Cortex of kidney (tissue), 1 donor: Measurements from ENCODE around the gene RGL1.
"Not testable (repeated sequence)": the region's sequence is repeated elsewhere in the genome, so short reads cannot be mapped to it uniquely, and the experiment has no call there.

Source experiments
- DNase-seq: peaks from one replicate; lab custom pipeline; 2025; lab: John Stamatoyannopoulos, UW

The RGL1 gene

DNA sequence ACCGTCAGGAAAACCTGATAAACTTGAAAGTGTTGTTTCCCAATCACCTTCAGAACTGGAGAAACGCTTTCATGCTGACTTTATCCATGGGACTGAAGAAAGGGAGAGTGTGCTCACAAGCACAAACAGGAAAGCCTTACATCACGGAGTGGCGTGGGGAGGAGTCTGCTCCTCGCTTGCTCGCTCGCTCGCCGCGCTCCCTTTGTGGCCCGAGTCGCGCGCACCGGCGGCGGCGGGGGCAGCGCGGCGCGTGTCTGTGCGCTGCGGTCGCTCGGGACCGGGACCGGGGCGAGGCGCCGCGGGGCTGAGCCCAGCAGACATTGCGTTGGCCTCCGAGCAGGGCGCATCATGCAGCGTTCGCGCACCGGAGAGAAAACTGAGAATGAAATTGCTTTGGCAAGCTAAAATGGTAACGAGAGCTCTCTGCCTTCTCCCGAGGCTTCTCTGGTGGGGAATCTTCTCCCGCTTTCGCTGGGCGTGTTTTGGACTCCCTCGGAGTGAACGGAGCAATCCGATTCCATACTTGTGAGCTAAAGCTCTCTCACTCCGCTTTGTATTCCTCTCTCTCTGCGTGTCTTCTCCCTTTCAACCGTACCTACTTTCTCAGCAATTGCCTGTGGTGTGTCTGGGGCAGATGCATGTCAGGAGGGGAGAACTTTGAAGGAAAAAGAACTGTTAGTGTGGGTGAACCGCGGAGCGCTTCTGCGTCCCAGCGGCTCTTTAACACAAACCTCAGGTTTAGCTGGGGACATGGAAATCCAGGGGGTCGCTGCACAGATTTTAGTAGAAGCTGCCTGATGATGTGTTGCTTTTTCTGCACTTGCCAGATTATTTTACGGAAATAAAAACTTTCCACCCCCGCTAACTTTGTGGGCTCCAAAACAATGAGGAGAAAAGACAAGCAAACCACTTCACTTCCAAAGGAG lies at the start of gene RGL1:
TSS of gene RGL1 (plus strand) at position 205 of the 926 bp plus-strand sequence. CDS start at position 383, 178 bp downstream.
- no peak for DNase-seq

DNA sequence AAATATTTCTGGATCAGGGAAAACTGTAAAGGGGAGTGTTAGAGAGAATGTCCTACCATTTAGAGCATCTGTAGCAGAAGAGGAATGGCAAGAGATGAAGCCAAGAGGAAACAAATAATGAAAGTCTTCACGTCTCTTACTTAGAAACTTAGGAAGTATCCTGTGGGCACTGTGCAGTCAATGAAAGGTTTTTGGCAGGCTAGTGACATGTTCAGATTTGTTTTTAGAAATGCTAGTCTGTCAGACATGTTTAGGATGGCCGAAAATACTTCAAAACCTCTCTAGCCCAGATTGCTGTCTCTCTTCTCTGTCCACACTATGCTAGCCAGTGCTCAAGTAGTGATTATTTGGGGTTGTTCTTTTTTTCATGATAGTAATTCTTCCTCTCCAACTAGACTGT lies 48.6 kb upstream of the RGL1 start:
- DNase-seq = no peak

DNA sequence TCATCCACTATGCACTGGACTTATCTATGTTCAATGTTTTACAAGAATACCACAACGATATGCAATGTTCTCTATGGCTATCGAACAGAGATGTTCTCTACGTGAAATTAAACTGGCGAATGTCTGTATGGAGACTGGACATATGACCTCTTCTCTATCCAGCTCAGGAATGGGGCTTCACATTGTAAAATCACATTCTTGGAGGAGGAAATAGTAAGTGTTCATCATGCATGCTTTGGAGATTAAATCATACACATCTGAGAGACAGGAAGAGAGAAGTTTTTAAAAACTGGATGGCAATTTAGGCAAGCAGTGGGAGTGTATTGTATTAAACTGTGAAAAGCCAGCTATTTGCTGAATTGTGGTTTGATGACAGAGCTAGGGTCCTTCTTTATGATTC lies 47.9 kb upstream of the RGL1 start:
- DNase-seq = no peak

DNA sequence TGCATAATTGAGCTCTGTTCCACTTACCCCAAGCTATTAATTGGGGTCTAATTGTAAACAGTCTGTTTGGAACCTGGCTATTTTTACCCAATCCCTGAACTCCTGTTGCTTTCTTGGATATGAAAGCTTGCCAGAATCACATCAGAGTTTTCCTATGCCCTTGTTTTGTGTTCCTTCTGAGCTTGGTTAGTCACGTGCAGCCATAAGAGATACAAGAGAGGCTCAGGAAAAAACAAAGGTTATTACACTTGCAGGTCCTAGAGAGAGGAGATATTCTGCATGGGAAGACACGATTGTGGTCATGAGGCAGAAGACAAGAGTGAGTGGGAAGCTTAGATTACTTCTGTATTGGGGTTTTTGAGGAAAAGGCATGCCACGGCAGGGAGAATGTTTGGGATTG lies 46.0 kb upstream of the RGL1 start:
- DNase-seq = no peak

DNA sequence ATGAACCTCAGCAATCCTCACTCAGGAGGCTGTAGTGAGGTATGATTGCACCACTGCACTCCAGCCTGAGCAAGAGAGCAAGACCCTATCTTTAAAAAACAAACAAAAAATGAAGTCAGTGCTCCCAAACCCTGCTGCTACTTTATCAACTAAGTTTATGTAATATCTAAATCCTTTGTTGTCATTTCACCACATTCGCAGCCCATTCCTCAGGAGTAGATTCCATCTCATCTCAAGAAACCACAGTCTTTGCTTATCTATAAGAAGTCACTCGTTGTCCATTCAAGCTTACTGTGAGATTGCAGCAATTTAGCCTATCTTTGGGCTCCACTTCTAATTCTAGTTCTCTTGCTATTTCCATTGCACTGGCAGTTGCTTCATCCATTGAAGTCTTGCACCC lies 44.3 kb upstream of the RGL1 start:
- DNase-seq = no peak

DNA sequence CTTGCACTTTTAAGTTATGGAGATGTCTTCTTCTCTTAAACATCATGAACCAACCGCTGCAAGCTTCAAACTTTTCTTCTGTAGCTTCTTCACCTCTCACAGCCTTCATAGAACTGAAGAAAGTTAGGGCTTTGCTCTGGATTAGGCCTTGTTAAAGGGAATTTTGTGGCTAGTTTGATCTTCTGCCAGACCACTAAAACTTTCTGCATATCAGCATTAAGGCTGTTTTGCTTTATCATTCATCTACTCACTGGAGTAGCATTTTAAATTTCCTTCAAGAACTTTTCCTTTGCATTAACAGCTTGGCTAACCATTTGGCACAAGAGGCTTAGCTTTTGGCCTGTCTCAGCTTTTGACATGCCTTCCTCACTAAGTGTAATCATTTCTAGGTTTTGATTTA lies 43.0 kb upstream of the RGL1 start:
- no peak for DNase-seq

DNA sequence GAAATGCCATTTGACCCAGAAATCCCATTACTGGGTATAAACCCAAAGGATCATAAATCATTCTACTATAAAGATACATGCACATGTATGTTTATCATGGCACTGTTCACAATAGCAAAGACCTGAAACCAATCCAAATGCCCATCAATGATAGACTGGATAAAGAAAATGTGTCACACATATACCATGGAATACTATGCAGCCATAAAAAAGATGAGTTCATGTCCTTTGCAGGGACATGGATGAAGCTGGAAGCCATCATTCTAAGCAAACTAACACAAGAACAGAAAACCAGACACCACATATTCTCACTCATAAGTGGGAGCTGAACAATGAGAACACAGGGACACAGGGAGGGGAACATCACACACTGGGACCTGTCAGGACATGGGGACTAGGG lies 42.1 kb upstream of the RGL1 start:
- not testable (repeated sequence) for DNase-seq

DNA sequence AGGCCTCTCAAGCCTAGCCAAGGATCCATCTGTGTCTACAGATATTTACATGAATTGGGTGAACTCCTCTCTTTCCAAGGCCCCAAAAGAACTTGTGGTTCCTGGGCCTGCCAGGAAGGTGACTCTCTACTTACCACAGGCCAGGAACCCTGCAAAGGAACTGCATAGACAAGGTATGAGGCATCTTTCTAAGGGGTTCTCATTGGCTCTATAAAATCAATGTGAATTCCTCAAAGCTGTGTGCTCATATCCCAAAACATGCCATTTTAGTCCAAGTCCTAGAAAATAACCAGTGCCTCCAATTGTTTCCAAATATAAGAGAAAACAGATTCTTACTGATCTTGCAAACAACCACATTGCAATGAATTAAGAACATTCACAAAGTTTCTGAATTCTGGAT lies 39.9 kb upstream of the RGL1 start:
- no peak for DNase-seq

DNA sequence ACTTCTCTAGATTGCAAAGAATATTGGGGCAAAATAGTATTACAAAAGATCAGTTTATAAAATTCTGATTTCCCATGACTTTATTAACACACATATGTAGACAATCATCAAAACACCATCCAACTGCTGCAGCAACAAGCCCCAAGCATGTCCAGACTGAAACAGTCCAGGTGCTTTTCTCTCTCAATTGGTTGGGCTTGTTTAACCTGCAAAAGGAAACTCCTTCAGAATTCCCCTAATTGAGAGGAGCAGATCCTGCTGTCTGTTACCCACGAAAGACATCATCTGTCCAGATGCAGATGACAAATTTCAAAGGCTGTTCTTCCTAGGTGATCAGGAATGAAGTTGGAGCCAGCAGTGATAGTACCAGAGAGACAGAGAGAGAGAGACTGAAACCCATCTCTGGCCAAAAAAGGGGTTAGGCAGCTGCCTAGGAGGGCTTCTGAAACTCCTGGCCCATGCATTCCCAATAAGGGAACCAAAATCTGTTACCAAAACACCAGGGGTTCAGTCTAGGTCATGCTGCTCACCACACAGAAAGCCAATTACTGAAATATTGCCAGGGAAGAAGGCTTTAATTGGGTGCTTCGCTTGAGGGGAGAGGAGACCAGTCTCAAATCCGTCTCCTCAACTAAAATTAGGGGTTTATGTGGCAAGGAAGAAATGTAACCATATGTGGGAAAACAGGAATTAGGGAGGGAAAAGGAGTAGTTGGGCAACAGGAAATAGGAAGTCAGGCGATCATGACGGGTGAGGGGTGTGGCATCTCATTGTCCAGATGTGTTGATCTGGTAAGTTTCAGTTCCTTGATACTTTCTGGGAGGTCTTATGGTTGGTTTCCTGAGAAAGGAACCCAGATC lies 34.7 kb upstream of the RGL1 start:
- no peak for DNase-seq

DNA sequence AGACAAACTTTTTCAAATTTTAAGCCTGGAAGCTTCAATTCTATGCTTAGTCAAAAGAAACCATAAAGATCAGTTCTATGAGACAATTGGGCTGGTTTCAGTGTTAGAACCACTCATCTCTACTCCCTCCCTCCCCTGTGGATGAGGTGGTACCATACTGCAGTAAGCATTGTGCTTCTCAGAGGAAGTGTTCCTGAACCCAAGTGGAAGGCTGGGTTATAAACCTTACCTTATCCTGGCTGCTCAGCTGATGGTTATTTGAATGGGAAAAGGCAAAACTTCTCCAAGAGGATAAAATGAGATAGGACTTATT lies 34.1 kb upstream of the RGL1 start:
- no peak for DNase-seq

DNA sequence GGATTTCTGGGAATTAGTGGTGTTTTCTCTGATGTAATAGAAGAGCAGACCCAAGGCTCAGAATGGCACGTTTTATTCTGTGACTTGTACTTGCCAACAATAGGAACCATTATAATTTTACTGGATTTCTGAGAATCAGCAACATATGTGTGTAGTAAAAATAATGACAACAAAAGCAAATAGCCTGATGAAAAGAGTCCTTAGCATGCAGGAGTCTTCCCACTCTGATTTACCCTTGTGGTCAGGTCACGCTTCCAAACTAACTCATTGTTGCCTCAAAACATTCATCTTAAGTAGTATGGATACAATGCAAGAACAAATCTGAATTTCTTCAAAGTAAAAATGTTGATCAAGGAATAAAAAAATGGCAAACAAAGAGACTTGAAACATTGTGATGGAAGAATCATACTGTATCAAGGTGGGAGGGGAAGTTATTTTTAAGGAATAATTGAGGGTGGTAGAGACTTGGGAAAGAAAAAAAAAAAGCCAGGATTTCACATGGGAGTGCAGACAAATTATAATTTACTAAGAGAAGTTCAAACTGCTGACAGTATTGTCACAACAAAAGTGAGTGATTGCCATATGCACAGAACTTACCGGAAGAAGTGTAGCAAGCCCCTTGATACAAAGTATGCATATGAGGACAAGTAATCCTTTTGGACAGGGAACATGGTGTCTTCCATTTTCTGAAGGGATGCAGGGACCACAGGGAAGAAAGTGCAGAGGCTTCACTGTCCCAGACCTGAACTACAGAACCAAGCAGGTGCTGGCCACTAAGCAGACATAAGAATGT lies 31.2 kb upstream of the RGL1 start:
- no peak for DNase-seq

DNA sequence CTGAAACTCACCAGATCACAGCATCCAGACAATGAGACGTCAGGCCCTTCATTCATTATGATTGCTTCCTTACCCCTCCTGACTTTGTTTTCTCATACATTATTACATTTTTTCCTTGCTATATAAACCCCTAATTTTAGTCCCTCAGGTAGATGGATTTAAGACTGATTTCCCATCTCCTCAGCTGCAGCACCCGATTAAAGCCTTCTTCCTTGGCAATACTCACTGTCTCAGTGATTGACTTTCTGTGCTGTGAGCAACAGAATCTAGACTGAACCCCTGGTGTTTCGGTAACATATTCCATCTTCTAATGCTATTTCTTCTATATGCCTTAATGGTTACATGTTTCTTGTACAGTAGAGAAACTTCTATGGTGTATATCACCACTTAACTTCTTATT lies 30.0 kb upstream of the RGL1 start:
- no peak for DNase-seq

DNA sequence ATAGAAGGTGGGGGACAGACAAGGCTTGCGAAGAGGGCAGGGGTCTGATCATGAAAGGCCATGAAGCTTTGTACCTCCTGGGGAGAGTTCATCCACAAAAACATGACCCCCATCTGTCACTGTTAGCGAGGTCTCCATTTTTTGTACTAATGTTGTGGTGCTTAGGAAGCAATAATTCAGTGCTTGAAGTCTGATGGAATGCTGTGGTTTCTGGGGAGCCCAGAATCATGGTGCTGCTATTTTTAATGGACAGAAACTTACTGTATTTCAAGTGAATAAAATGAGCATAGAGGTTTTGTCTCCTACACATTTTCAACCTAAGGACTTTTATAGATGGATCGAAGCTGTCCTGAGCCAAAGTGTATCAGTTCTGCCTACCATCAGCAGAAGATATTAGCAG lies 28.2 kb upstream of the RGL1 start:
- no peak for DNase-seq

DNA sequence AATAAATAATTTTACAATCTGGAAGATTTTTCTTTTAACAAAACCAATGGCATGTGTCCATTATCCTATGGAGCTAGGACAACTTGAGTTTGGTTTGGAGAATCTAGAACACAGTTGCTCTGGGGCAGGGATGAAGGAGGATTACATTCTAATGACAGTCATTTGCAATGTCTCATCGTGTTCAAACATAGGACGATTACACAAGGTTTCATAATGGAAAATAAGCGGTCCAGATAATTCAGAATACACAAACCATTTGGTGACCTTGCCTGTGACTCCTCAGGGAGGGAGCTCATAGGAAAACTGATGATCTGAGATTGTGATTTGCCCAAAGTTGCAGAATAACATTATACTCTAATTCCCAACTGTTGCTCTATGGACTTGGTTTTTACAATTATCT lies 27.6 kb upstream of the RGL1 start:
- no peak for DNase-seq

DNA sequence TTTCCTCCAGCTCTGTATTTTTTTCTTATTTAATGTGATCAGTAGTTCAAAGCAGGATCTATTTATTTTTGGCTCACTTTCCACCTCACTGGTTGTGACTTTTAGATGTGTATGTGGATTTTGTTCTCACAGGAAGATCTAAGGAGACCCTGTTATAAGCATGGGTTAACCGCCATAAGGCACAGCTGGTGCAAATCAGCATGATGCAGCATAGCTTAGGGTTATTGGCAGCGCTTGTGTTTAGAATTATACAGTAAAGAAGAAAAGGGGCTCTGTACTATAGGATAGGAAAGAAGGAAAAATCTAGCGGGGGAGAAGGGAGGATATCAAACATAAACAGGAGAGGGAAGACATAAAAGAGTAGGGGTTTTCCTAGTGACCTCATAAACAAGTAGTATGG lies 26.9 kb upstream of the RGL1 start:
- no peak for DNase-seq

DNA sequence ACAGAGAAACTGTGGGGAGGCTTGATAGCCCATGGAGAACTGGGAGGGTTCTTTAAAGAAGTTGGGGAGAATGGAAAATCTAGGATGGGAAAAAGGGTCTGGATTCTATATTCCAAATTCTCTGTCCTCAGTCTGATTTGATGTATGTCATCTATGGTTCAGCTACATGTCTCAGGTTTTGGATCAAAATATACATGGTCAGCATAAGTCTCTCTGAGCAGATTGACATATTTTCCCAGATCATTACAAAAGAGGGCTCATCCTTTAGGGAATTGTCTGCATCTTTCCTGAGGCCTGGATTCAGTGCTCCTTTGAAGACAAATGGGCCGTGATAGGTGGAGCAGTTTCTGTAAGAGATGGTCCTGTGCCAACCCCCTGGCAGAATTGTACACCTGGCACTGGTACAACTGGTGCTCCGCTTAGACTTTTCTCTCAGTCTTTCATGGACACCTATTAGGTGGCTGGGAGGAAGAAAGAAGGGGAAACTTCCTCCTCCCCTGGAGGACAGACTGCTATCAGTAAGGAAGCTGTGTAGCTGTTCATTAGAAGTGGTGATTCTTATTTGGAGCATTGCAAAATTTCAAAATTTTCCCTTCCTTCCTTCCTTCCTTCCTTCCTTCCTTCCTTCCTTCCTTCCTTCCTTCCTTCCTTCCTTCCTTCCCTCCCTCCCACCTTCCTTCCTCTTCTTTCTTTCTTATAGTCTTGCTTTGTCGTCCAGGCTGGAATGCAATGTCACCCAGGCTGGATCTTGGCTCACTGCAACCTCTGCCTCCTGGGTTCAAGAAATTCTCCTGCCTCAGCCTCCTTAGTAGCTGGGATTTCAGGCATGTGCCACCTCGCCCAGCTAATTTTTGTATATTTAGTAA lies 26.1 kb upstream of the RGL1 start:
- no peak for DNase-seq

DNA sequence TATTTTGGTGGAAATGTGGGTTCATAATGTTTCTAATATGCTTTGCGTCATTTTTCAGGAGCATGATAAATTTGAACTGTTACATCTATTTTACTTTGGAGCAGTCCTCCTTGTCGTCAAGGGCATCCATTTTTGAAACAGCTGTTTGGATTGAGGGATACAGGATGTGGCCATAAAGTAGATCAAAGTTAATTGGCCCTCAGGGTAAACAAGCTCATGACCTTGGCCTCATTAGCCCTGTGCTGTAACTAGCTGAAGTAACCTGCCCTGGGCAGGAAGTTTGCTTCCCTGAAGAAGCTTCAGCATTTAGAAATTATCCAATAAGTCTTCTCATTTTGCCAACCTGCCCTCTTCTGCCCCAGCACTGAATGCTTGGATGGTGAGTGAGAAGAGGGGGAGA lies 24.8 kb upstream of the RGL1 start:
- DNase-seq = no peak

DNA sequence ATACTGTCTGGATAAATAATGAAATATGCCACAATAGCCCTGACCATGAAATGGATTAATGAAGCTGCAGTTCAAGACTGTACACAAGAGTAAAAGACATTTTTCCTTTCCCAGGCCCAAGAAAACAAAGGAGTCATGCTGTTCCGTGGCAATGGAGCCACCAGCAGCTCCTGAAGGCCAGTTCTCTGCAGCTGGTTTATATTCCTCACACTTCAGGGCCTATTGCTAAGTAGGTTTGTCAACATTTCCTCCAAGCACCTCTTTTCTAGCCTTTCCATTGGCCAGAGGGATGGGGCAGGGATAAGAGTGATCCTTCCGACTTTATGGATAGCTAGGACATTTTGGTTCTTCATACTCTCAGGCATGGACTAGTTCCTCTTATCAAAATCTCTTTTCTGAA lies 24.2 kb upstream of the RGL1 start:
- no peak for DNase-seq

DNA sequence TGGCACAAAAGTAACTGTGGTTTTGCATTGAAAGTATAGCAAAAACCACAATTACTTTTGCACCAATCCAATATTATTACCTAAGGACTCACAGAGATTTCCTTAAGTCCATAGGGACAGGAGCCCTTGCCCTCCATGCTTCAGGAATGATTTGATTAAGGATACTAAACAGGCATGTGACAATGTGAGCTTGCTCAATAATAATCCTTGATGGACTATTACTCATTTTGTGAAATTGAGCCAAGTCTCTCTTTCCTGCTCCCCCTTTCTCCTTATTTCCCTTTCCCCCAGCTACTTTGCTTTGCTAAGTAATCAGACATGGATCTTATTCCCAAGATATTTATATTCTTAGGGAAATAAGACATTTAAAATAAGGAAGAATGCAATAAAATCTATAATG lies 21.6 kb upstream of the RGL1 start:
- no peak for DNase-seq

DNA sequence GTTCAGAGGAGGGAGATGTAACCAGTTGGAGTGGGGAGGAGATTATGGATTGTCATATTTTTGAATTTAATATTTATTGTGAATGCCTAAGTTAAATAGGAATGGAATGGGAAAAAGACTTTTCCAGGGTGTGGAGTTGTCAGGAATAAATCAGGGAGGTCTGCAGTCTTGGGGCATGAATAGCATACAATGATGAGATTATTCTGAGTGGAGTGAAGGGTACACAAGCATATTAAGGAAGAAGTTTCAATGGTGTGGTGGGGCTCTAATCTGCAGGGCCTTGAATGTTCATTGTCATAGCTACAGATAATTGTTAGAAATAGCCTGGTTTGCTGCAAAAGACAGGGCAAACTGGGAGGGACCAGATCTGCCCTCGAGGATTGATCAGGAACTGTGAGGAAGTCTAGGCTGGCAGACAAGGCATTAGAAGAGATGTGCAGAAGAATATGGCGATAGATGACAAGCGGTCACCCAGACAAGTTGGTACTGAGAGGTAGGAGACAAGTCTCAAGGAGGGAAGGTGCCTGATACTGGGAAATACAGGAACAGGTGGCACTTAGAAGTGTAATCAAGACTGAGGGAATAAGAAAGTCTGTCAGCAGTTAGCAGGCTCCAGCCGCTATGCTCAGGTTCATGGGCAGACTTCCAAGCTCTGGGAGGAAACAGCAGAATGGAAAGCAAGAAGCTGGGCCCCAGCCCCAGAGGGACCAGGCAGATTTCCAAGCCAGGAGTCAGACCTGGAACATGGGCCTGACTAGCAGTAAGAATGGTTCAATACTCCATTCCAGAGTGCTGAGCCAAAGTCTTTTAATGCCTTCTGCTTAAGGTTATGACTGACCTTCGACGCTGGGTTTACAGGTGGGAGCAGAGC lies 20.9 kb upstream of the RGL1 start:
- DNase-seq = no peak

DNA sequence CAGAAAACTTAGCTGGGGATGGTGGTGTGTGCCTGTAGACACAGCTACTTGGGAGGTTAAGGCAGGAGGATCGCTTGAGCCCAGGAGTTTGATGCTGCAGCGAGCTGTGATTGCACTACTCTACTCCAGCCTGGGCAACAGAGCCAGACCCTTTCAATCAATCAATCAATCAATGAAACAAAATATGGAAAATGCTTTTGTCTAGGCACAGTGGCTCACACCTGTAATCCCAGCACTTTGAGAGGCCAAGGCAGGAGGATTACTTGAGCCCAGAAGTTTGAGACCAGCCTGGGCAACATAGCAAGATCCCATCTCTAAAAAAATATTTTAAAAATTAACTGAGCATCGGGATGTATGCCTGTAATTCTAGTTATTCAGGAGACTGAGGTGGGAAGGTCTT lies 19.0 kb upstream of the RGL1 start:
- not testable (repeated sequence) for DNase-seq
